ENCODE data around the gene RAB27A.
"Not testable (repeated sequence)": the region's sequence is repeated elsewhere in the genome, so short reads cannot be mapped to it uniquely, and the experiment has no call there.

Gene RAB27A

GRCh38 chr15:55289746-55290527 is at the start of gene RAB27A:
RAB27A (minus strand) TSS chr15:55289813; CDS start chr15:55234934, 54,879 bp downstream.
- peak; percentile 80 for DNase-seq

GRCh38 chr15:55337160-55337559 is 47.5 kb upstream of the RAB27A start:
- DNase-seq, result no peak

GRCh38 chr15:55334997-55335396 is 45.4 kb upstream of the RAB27A start:
- no peak for DNase-seq

- DNase-seq, result no peak
Measured at GRCh38 chr15:55334371-55334770, 44.8 kb upstream of the RAB27A start.

GRCh38 chr15:55327387-55327786 is 37.8 kb upstream of the RAB27A start:
- peak; percentile 53 for DNase-seq

GRCh38 chr15:55322467-55322866 is 32.9 kb upstream of the RAB27A start:
- DNase-seq, result no peak

- DNase-seq, result no peak
Measured at GRCh38 chr15:55320963-55321362, 31.4 kb upstream of the RAB27A start.

- peak; percentile 20 for DNase-seq
Measured at GRCh38 chr15:55320238-55320550, 30.6 kb upstream of the RAB27A start.

- DNase-seq, result peak; percentile 87
Measured at GRCh38 chr15:55319537-55320237, 30.1 kb upstream of the RAB27A start.

GRCh38 chr15:55318588-55319494 is 29.2 kb upstream of the RAB27A start, which contains the start of the genes PIGB and PIGBOS1:
PIGB (plus strand) TSS chr15:55319222; CDS start chr15:55319251, 29 bp downstream.
PIGBOS1 (minus strand) TSS chr15:55319123; CDS start chr15:55317792, 1,331 bp downstream.
- peak; percentile 95 for DNase-seq

GRCh38 chr15:55302801-55303200 is 13.2 kb upstream of the RAB27A start:
- DNase-seq, result not testable (repeated sequence)

- no peak for DNase-seq
Measured at GRCh38 chr15:55297315-55297714, 7.7 kb upstream of the RAB27A start.

GRCh38 chr15:55290528-55291057 is 980 bp upstream of the RAB27A start:
- peak; percentile 92 for DNase-seq

GRCh38 chr15:55289011-55289745 is 435 bp downstream of the RAB27A start:
- peak; percentile 57 for DNase-seq

- no peak for DNase-seq
Measured at GRCh38 chr15:55288006-55288717, 1.5 kb downstream of the RAB27A start.

GRCh38 chr15:55286442-55287189 is 3.0 kb downstream of the RAB27A start:
- not testable (repeated sequence) for DNase-seq

GRCh38 chr15:55284426-55284825 is 5.2 kb downstream of the RAB27A start:
- no peak for DNase-seq

- DNase-seq, result no peak
Measured at GRCh38 chr15:55283379-55284147, 6.0 kb downstream of the RAB27A start.

GRCh38 chr15:55282284-55282833 is 7.3 kb downstream of the RAB27A start:
- peak; percentile 77 for DNase-seq

Measured in hematopoietic multipotent progenitor cell treated with erythropoietin and hydrocortisone succinate and interleukin-3 and kit ligand, for 6 days (in vitro differentiated cells).